HG03159 (cell line): Measurements from ENCODE around the gene DIABLO.
"Not testable (repeated sequence)": the region's sequence is repeated elsewhere in the genome, so short reads cannot be mapped to it uniquely, and the experiment has no call there.

Experiments
- ATAC-seq: cut with Tn5 transposase; IDR thresholded peaks from one replicate; pipeline ENCODE4 v1.9.1; 2021; ENCODE audit warnings: mild to moderate bottlenecking, moderate library complexity; ENCODE audit not compliant: unreplicated experiment

DIABLO gene

DNA sequence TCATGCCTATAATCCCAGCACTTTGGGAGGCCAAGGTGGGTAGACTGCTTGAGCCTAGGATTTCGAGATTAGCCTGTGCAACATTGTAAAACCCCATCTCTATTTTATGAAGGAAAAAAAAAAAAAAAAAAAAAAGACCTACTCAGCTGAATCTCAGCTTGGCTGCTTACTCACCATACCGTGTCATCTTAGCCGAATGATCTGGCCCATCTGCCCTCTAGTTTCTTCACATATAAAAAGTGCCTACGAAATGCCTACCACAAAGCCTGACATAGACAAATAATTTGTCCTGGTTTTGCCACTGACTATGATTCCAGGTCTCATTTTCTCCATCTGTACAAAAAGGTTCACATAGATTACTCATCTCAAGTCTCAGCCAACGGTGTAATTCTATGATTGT is 10.1 kb downstream of the DIABLO start:
- ATAC-seq: no peak

DNA sequence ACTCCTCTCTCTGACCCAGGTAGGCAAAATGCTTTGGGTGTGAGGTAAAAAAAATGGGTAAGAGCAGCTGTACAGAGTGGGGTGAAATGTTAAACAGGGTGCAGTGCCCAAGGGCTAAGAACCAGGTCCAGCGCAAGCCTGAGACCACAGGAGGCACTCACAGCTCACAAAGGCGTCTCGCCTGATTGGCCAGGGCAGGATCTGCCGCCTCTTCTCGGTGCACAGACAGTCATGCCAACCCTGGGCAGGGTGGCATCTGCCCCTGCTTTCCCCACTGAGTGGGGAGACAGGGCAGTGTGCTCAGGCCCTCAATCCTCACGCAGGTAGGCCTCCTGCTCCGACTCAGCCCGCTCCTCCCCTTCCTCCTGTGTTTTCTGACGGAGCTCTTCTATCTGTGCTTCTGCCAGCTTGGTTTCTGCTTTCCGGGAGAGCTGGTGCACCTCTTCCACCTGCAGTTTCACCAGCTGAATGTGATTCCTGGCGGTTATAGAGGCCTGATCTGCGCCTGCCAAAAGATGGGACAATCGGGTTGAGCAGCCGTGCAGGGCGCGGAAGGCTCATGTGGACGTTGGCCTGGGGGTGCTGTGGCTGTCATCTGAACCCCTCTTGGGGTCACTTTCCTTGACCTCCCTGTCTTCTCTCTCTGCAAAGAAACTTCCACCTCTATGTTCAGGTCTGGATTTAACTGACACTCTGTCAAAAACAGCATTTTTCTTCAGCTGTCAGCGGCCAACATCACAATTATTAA is 17.6 kb downstream of the DIABLO start:
- no peak for ATAC-seq

DNA sequence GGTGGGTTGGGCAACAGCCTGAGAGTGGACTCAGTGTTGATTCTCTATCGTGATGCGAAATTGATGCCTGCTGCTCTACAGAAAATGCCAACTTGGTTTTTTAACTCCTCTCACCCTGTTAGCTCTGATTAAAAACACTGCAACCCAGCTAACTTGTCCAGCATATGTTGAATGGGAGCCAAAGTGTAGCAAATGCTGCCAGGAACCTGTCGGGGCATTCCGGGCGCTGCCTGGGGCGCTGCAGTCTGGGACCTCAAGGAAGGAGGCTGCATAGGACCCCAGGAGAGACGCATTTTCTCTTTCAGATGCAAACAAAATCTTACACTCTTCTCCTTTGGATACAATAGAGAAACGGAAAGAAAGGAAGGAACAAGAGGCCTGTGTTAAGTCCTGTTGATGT is 18.5 kb downstream of the DIABLO start:
- no peak for ATAC-seq

DNA sequence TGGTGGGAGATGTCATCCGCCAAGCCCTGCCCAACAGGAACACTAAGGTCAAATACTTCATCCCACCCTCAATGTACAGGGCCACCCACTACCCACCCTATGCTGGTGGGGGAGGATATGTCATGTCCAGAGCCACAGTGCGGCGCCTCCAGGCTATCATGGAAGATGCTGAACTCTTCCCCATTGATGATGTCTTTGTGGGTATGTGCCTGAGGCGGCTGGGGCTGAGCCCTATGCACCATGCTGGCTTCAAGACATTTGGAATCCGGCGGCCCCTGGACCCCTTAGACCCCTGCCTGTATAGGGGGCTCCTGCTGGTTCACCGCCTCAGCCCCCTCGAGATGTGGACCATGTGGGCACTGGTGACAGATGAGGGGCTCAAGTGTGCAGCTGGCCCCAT is 18.9 kb downstream of the DIABLO start:
- no peak for ATAC-seq

DNA sequence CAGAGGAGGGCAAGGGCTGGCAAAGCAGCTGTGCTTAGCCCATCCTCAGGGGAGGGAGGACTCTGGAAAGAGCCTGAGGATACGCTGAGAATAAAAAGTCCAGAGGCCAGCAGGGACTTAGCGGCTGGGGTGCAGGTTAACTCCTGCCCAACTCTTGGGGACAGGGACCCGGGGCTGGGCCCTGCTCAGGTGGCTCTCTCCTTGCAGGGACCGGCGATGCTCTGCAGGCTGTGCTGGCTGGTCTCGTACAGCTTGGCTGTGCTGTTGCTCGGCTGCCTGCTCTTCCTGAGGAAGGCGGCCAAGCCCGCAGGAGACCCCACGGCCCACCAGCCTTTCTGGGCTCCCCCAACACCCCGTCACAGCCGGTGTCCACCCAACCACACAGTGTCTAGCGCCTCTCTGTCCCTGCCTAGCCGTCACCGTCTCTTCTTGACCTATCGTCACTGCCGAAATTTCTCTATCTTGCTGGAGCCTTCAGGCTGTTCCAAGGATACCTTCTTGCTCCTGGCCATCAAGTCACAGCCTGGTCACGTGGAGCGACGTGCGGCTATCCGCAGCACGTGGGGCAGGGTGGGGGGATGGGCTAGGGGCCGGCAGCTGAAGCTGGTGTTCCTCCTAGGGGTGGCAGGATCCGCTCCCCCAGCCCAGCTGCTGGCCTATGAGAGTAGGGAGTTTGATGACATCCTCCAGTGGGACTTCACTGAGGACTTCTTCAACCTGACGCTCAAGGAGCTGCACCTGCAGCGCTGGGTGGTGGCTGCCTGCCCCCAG is 19.6 kb downstream of the DIABLO start:
- no peak for ATAC-seq

DNA sequence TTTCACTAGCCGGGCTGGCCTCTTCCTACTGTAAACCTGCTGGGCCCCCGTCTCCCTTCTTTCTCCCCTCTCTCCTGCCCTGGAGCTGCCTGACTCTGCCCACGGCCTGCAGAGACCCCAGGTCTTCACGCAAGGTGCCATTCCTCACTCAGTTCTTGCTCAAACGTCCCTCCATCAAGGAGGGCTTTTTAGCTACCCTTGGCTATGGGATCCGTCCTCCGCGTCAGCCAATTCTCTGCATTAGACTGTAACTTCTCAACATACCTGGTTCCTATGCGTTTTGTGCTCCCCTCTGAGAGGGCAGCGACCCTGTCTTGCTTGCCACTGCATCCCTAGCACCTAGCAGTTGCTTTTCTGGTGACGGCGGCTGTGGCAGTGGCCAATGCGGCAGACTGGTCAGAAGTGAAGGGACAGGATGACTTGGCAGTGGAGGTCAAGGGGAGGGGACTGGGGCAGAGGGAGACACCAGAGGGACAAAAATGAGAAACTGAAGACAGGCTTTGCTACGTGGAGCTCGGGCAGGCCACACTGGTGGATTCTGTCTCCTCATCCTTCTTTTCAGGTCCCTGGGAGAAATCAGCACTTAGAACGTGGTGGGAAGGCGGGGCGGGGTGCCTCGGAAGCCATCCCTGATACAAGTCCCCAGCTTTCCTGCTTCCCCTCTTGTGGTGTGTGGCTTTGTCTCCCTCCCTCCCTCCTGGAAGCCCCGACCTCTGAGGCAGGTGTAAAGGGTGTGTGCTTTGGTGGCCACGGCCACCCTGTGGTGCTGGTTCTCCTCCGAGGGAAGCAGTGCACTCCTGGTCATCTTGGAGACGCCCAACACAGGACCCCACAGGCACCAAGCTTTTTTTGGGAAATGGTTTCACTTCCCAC is 20.6 kb downstream of the DIABLO start:
- no peak for ATAC-seq

DNA sequence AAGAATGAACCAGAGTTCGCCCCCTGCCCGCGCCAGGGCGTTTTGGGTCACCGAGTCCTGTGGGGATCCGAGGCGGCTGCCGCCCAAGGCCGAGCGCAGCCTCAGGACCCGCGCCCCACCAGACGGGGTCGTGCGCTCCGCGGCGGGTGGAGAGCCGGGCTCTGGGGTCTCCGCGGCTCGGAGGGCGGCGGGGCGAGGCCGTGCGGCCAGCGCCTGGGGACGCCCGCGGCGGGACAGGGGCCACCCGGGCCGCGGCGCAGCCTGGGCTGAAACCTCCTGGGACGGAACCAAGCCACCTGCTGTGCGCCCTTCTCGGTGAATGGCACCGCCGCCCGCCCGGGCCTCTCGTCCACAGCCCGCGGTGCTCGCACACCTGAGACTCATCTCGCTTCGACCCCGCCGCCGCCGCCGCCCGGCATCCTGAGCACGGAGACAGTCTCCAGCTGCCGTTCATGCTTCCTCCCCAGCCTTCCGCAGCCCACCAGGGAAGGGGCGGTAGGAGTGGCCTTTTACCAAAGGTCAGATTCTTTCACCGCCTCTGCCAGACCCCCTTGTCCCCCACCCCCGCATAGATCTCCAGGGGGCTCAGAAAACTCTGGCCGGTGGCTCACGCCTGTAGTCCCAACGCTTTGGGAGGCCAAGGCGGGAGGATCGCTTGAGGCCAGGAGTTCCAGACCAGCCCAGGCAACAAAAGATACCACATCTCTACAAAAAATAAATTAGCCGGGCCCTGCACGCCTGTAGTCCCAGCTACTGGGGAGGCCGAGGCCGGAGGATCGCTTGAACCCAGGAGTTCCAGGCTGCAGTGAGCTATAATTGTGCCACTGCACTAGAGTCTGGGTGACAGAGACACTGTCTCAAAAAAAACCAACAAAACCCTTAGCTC is 21.4 kb downstream of the DIABLO start:
- ATAC-seq: no peak

DNA sequence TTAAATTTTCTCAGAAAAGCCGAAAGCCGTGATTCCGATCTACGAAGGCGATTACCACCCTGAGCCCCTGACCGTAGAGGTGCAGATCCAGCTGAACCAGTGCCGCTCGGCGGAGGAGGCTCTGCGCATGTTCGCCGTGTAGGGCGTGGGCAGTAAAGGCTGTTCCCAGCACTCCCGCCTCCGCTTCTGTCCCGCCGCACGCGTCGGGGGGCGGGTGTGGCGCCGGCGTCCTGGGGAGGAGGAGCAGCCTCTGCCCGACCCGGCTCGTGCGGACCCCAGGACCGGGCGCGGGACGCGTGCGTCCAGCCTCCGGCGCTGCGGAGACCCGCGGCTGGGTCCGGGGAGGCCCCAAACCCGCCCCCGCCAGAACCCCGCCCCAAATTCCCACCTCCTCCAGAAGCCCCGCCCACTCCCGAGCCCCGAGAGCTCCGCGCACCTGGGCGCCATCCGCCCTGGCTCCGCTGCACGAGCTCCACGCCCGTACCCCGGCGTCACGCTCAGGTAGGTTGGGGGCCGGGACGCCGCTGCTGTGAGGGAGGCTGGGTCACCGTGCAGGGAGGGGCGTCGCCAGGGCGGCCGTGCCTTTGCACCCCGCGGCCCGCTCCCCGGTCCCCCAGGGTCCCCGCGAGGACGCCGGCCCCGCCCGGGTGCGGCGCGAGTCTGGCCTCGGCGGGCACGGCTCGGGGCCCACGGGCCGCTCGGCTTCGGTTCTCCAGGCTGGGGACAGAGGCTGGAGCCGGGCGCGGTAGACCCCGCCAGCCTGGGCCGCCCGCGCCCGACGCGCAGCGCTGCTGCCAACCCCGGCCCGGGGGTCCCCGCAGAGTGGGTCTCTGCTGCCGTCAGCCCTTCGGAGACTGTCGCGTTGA is 22.3 kb downstream of the DIABLO start, which contains the start of gene B3GNT4:
B3GNT4 (plus strand) TSS at position 409 of the 866 bp plus-strand sequence. CDS start 910 bp downstream, outside the sequence.
- no peak for ATAC-seq

DNA sequence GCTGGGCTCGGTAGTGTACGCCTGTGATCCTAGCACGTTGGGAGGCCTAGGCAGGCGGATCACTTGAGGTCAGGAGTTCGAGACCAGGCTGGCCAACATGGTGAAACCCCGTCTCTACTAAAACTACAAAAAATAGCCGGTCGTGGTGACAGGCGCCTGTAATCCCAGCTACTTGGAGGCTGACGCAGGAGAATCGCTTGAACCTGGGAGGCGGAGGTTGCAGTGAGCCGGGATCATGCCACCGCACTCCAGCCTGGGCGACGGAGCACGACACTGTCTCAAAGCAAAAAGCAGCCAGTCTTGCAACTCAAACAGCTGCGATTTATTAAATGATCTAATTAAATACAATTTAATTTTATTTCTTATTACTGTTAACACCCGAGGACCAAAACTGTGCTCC is 23.0 kb downstream of the DIABLO start:
- ATAC-seq: not testable (repeated sequence)

DNA sequence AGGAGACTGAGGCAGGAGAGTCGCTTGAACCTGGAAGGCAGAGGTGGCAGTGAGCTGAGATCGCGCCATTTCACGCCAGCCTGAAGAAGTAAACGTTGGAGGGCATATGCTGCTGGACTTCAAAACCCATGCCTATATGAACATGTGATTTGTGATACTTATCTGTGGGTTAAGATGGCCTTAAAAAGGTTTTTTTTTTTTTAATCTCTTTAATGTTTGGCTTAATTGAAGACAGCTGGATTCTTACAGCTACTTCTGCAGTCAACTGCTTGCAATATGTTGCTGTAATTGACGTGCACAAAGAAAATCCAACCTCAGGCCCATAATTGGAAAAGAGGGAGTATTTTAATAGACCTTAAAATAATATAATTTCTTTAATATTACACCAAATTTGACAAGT is 23.8 kb downstream of the DIABLO start:
- ATAC-seq: no peak

DNA sequence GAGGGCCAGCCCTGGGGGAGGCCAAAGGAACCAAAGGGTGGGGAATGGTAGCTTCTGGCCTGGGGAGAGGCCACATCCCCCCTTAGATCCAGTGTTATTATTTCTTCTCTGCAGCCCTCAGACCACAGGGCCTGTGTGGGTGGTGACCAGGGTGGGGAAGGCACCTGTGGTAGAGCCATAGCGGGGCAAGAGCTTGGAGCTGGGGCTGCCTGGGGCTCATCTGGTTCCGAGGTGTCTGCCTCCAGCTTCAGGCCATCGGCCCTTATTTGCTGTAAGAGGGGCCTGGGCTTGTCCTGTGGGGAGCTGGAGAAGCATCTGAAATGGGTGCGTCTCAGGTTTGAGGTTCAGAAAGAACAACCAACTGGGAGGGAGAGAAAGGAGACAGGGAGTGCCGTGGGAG is 24.5 kb downstream of the DIABLO start:
- ATAC-seq: no peak

DNA sequence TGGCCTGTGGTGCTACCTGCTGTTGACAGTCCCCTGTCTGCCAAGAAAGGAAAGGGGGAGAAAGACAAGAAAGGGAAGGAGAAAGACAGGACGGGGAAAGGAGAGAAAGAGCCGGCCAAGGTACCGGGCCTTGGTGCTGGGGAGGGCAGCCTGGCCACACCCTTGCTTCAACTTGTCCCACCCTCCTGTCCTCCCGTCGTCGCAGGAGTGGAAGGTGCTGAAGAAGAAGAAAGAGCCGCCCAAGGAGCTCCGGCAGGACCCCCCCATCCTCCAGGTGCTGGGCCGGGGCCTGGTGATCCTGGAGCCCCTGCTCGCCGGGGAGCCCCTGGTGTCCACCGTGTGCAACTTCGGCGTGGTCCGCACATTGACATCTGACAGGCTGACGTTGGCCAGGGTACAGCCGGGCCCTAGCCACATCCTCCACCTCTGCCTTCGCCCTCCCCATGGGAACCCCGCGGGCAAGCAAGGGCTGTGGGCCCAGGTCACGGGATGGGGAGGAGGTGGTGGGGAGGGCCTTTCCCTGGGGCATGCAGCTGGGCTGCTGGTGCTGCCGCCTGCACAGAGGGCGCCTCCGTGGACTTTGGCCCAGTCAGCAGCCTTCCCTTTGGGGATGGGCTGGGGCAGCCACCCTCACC is 25.2 kb downstream of the DIABLO start:
- no peak for ATAC-seq

DNA sequence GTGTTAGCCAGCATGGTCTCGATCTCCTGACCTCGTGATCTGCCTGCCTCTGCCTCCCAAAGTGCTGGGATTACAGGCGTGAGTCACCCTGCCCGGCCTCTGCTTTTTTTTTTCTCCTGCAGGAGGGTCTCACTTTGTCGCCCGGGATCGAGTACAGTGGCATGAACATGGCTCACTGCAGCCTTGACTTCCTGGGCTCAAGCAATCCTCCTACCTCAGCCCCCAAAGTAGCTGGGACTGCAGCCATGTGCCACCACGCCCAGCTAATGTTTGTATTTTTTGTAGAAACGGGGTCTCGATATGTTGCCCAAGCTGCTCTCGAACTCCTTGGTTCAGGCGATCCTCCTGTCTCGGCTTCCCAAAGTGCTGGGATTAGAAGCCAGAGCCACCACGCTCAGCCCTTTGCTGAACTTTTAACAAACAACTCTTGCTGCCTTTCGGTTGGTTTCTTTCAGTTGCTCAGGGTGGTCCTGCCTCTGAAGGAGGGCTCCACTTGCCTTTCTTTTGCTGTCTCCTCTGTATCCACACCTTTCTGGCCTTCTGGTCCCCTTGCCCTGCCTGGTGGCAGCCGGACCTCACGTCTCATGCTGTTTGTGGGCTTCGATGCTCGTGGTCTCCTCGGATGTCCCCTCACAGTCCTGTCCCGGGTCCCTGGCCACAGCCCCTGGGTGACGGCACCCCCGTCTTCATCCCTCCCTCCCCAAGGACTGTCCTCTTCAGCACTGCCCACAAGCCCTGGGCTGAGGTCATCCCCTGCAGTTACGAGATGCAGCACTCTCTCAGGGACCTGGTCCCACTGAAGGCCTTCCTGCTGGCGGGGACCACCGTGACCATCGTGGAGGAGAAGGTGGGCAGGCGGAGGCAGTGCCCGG is 26.1 kb downstream of the DIABLO start:
- no peak for ATAC-seq

DNA sequence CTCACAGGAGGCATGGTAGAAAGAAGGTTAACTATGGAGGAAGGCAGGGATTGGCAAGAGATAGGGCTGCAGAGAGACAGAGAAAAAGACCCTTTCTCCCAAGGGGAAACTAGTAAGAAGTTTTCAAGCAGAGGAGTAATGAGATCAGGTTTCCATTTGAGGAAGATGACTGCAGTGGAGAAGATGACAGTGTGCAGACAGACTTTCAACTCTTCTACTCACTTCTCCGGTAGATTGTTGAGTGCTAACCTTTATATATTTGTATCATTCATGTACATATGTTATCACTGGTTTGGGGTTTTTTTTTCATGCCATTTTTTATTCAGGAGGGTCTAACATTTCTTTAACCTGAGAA is 28.3 kb downstream of the DIABLO start:
- ATAC-seq: no peak

DNA sequence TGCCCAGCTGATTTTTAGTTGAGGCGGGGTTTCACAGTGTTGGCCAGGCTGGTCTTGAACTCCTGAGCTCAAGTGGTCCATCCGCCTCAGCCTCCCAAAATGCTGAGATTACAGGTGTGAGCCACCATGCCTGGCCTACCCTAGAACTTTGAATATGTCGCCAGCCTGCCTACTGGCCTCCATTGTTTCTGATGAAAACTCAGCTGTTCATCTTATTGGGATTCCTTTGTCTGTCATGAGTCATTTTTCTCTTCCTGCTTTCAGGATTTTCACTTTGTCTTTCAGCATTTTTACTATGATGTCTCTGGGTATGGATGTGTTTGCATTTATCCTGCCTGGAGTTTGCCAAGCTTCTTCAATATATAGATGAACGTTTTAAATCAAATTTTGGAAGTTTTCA is 30.4 kb downstream of the DIABLO start:
- no peak for ATAC-seq

DNA sequence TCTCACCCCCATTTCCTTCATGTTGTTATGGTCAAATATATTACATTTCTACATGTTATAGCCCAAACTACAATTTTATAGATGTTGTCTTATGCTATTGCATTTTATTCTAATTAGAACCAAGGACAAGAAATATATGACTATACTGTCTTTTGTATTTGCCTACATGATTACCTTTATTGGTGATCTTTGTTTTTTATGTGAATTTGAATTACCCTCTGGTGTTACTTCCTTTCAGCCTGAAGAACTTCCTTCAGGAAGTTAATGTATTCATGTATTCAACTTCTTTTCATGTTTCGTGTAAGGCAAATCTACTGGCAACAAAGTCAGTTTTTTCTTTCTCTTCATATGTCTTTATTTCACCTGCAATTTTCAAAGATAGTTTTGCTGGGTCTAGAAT is 31.0 kb downstream of the DIABLO start:
- ATAC-seq: no peak

DNA sequence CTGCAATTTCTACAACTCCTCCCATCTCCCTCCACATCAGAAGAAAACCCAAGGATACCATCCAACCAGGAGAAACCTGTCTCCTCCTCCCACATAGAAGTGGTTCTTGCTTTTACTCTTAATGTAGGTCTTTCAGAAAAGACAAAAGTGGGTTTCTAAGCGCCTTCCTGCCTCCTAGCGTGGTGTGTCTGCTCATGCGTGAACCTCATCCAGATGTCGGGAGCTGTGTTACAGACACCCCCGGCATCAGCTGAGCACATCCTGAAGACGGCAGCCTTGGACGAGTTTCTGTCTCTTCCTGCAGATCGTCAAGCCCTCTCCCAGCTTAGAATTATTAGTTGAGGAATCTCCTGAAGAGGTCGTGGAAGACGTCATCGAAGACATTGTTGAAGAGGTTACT is 33.4 kb downstream of the DIABLO start:
- ATAC-seq: no peak
